ENCODE data around the gene DDX54. TPM values are rescaled to one million over a fixed set of nuclear protein-coding genes. Genes with fewer than 3 reads are reported as not detected.

The DDX54 gene
- total RNA-seq, 1 donor from 2014 or later = 36.9 TPM

GRCh38 chr12:113194971-113195391, 9.7 kb upstream of the DDX54 start:
- Mint-ChIP-seq H3K9me3 (no peaks in the 10 kb centered on the region), H3K27me3 (ENCODE audit: insufficient read depth, low read depth) (peaks cover 9% of the 10 kb centered on the region), H3K36me3 (peaks cover 10% of the 10 kb centered on the region), H3K27ac (no peak overlapping the region), H3K4me3 (no peak overlapping the region), H3K4me1 (peaks cover 40% of the 10 kb centered on the region)
- no peaks in the 10 kb centered on the region for H3K79me2 ChIP-seq (ENCODE audit: low read depth)
- H3K27me3 ChIP-seq = no peaks in the 10 kb centered on the region
- no peak overlapping the region for H3K4me3 ChIP-seq
- H3K27ac ChIP-seq = peak overlapping the region; percentile 73
- no peaks in the 10 kb centered on the region for H3K36me3 ChIP-seq
- H3K4me2 ChIP-seq = no peak overlapping the region
- H3F3A ChIP-seq (ENCODE audit: low read depth) = peaks cover 2% of the 10 kb centered on the region
- H4K20me1 ChIP-seq (ENCODE audit: low read depth) = no peaks in the 10 kb centered on the region
- no peak overlapping the region for H2AFZ ChIP-seq (replicated peaks)
- peaks cover 9% of the 10 kb centered on the region for H3K4me1 ChIP-seq
- no peaks in the 10 kb centered on the region for H3K9me3 ChIP-seq (ENCODE audit: low read depth)
- peak; percentile 39 for DNase-seq (ENCODE audit: low spot score)
- no peak for TF ChIP-seq EZH2phosphoT487 (IDR thresholded peaks at IDR 0.05)
- TF ChIP-seq, protein P1, sequence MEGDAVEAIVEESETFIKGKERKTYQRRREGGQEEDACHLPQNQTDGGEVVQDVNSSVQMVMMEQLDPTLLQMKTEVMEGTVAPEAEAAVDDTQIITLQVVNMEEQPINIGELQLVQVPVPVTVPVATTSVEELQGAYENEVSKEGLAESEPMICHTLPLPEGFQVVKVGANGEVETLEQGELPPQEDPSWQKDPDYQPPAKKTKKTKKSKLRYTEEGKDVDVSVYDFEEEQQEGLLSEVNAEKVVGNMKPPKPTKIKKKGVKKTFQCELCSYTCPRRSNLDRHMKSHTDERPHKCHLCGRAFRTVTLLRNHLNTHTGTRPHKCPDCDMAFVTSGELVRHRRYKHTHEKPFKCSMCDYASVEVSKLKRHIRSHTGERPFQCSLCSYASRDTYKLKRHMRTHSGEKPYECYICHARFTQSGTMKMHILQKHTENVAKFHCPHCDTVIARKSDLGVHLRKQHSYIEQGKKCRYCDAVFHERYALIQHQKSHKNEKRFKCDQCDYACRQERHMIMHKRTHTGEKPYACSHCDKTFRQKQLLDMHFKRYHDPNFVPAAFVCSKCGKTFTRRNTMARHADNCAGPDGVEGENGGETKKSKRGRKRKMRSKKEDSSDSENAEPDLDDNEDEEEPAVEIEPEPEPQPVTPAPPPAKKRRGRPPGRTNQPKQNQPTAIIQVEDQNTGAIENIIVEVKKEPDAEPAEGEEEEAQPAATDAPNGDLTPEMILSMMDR (IDR thresholded peaks at IDR 0.05) = no peak
- TF ChIP-seq EZH2 (IDR thresholded peaks at IDR 0.05) = no peak
- H3K9ac ChIP-seq = no peak overlapping the region

DNA sequence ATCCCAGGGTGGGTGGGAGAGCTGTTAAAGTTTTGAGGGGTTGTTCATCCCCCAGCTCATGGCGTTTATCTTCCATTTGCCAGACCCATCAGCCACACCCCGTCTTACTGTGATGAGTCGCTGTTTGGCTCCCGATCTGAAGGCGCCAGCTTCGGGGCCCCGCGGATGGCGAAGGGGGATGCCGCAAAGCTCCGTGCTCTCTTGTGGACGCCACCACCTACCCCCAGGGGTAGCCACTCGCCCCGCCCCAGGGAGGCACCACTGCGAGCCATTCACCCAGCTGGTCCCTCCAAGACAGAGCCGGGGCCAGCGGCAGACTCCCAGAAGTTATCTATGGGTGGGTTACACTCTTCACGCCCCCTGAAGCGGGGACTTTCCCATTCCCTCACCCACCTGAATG, 5.9 kb upstream of the DDX54 start:
- peaks cover 50% of the 10 kb centered on the region for H3K4me1 Mint-ChIP-seq
- peaks cover 24% of the 10 kb centered on the region for H3K36me3 Mint-ChIP-seq
- no peak overlapping the region for H3K27ac Mint-ChIP-seq

GRCh38 chr12:113190761-113191160, 5.5 kb upstream of the DDX54 start:
- Mint-ChIP-seq H3K27ac (peak overlapping the region; percentile 21), H3K36me3 (peaks cover 25% of the 10 kb centered on the region), H3K27me3 (ENCODE audit: insufficient read depth, low read depth) (peaks cover 2% of the 10 kb centered on the region), H3K4me3 (no peak overlapping the region), H3K4me1 (peaks cover 49% of the 10 kb centered on the region), H3K9me3 (no peaks in the 10 kb centered on the region)
- H3K4me2 ChIP-seq = no peak overlapping the region
- H3K36me3 ChIP-seq = no peaks in the 10 kb centered on the region
- no peak overlapping the region for H3K27ac ChIP-seq
- peak; percentile 56 for DNase-seq (ENCODE audit: low spot score)
- no peaks in the 10 kb centered on the region for H3K9me3 ChIP-seq (ENCODE audit: low read depth)
- H3K27me3 ChIP-seq = no peaks in the 10 kb centered on the region
- TF ChIP-seq EZH2phosphoT487 (IDR thresholded peaks at IDR 0.05) (no peak), EZH2 (IDR thresholded peaks at IDR 0.05) (no peak)
- TF ChIP-seq, protein P1 (IDR thresholded peaks at IDR 0.05) = no peak
- peaks cover 9% of the 10 kb centered on the region for H3F3A ChIP-seq (ENCODE audit: low read depth)
- H4K20me1 ChIP-seq (ENCODE audit: low read depth) = peaks cover 8% of the 10 kb centered on the region
- H3K9ac ChIP-seq = no peak overlapping the region
- H3K79me2 ChIP-seq (ENCODE audit: low read depth) = peaks cover 13% of the 10 kb centered on the region
- peaks cover 17% of the 10 kb centered on the region for H3K4me1 ChIP-seq
- no peak overlapping the region for H3K4me3 ChIP-seq
- no peak overlapping the region for H2AFZ ChIP-seq (replicated peaks)

More for the DNA sequence above, 5.9 kb upstream of the DDX54 start:
- H3K9me3 ChIP-seq (ENCODE audit: low read depth) = no peaks in the 10 kb centered on the region
- peaks cover 4% of the 10 kb centered on the region for H3F3A ChIP-seq (ENCODE audit: low read depth)
- Mint-ChIP-seq H3K4me3 (no peak overlapping the region), H3K27me3 (ENCODE audit: insufficient read depth, low read depth) (peaks cover 2% of the 10 kb centered on the region), H3K9me3 (no peaks in the 10 kb centered on the region)
- H2AFZ ChIP-seq (replicated peaks) = no peak overlapping the region
- H4K20me1 ChIP-seq (ENCODE audit: low read depth) = peaks cover 7% of the 10 kb centered on the region
- peaks cover 14% of the 10 kb centered on the region for H3K4me1 ChIP-seq
- H3K36me3 ChIP-seq = no peaks in the 10 kb centered on the region
- no peak overlapping the region for H3K4me3 ChIP-seq
- H3K9ac ChIP-seq = no peak overlapping the region
- no peak for TF ChIP-seq EZH2 (IDR thresholded peaks at IDR 0.05)
- no peak for TF ChIP-seq EZH2phosphoT487 (IDR thresholded peaks at IDR 0.05)
- TF ChIP-seq, protein P1 (IDR thresholded peaks at IDR 0.05) = no peak
- no peak for DNase-seq (ENCODE audit: low spot score)
- H3K27me3 ChIP-seq = no peaks in the 10 kb centered on the region
- H3K27ac ChIP-seq = no peak overlapping the region
- H3K4me2 ChIP-seq = no peak overlapping the region
- H3K79me2 ChIP-seq (ENCODE audit: low read depth) = peaks cover 8% of the 10 kb centered on the region
